HepG2 (cell line): ENCODE data around the gene PHF19. TPM values are rescaled to one million over a fixed set of nuclear protein-coding genes. Genes with fewer than 3 reads are reported as not detected.

Experiments
- ATAC-seq: fragments of 200-7000 bp; cut with Tn5 transposase; 3 replicates; pipeline ENCODE4 v1.9.1; 2020; ENCODE audit warnings: mild to moderate bottlenecking, moderate library complexity
- BruUV-seq: library from RNA; stranded (reverse); fragments of 400-500 nt; replicated peaks from 2 replicates; lab custom pipeline; 2021; lab: Mats Ljungman, UMichigan
- CTCF ChIA-PET: fragments of 300-600 bp; formaldehyde crosslinking; extraction: SDS; loops from one replicate; lab custom pipeline; 2021; ENCODE audit warnings: low total read pairs, inconsistent platforms, low intra/inter-chr PET ratio; lab: Yijun Ruan, JAX
- POLR2A ChIA-PET: fragments of 350-600 bp; sonication (Branson Sonifier 250); formaldehyde crosslinking; loops from one replicate; lab custom pipeline; 2020; ENCODE audit warnings: antibody characterized with exemption, inconsistent platforms; lab: Yijun Ruan, JAX
- DNase-seq: peaks from one replicate; pipeline ENCODE4 v3.0.0-alpha.2; 2015; ENCODE audit warnings: low spot score
- FAIRE-seq: peaks from 3 replicates; lab custom pipeline; 2011; peaks lifted over from hg19 to GRCh38; lab: Jason Lieb, UNC
- H2AFZ ChIP-seq: one replicate; pipeline ENCODE4 v1.6.1; 2011; ENCODE audit warnings: low read length, inconsistent platforms
- H3K27ac ChIP-seq: fragments of 300-600 bp; 3 replicates; pipeline ENCODE4 v1.8.0; 2011; ENCODE audit warnings: mixed run types, mild to moderate bottlenecking, mixed read lengths, low read length, inconsistent platforms; ENCODE audit not compliant: insufficient read depth; ENCODE audit errors: extremely low read length
- H3K27me3 ChIP-seq, 2 experiments: fragments of 200-600 bp in 1 of 2; 2 replicates in 1 of 2; 3 replicates in 1 of 2; pipeline versions ENCODE4 v1.6.0 to v1.8.0; 2011; ENCODE audit warnings: low read length in 2 of 2, mild to moderate bottlenecking in 2 of 2, moderate library complexity in 2 of 2, inconsistent platforms in 1 of 2; ENCODE audit not compliant: insufficient read depth in 2 of 2, control insufficient read depth in 1 of 2
- H3K36me3 ChIP-seq, 2 experiments: fragments of 200-600 bp in 1 of 2; replicated peaks in 1 of 2; 2 replicates in 1 of 2; 3 replicates in 1 of 2; pipeline versions ENCODE4 v1.5.1 to v1.8.0; 2011; ENCODE audit warnings: low read length in 2 of 2, inconsistent platforms in 1 of 2; ENCODE audit not compliant: insufficient read depth in 2 of 2, control insufficient read depth in 1 of 2
- H3K4me1 ChIP-seq: 2 replicates; pipeline ENCODE4 v1.5.1; 2012; ENCODE audit warnings: low read length, inconsistent platforms; ENCODE audit not compliant: insufficient read depth
- H3K4me2 ChIP-seq: 2 replicates; pipeline ENCODE4 v1.6.0; 2011; ENCODE audit warnings: low read depth, low read length, inconsistent platforms
- H3K4me3 ChIP-seq, 3 experiments: fragments of 200-600 bp in 1 of 3; sonication (generic), shearing (Covaris generic) in 1 of 3; replicated peaks in 1 of 3; 2 replicates each; pipeline ENCODE4 v1.5.1; 2011 to 2016; ENCODE audit warnings: low read length in 3 of 3, inconsistent platforms in 2 of 3, low read depth in 2 of 3, mild to moderate bottlenecking in 2 of 3, control low read depth in 1 of 3, mixed read lengths in 1 of 3; ENCODE audit not compliant: insufficient read depth in 1 of 3
- H3K79me2 ChIP-seq: one replicate; pipeline ENCODE4 v1.6.1; 2011; ENCODE audit warnings: low read length, inconsistent platforms; ENCODE audit not compliant: insufficient read depth
- H3K9ac ChIP-seq: 2 replicates; pipeline ENCODE4 v1.6.0; 2011; ENCODE audit warnings: mild to moderate bottlenecking, low read depth, low read length, inconsistent platforms; ENCODE audit not compliant: insufficient read depth
- H3K9me3 ChIP-seq: 2 replicates; pipeline ENCODE4 v1.5.1; 2012; ENCODE audit warnings: mild to moderate bottlenecking, low read length
- H4K20me1 ChIP-seq: 2 replicates; pipeline ENCODE4 v1.6.0; 2011; ENCODE audit warnings: inconsistent platforms, mild to moderate bottlenecking, low read length, moderate library complexity; ENCODE audit not compliant: insufficient read depth
- ETV6 ChIP-seq: sonication (generic); formaldehyde crosslinking; conservative IDR thresholded peaks from 2 replicates; pipeline ENCODE4 v1.4.0; 2020; ENCODE audit warnings: missing genetic modification reagents
- MAFF ChIP-seq: IDR thresholded peaks from 2 replicates; pipeline ENCODE4 v1.6.1; 2011; ENCODE audit warnings: low read depth, low read length, improper control_type of control experiment
- NFRKB ChIP-seq: fragments of 450-650 bp; IDR thresholded peaks from 2 replicates; pipeline ENCODE4 v1.6.1; 2017
- RXRA ChIP-seq: sonication (generic); formaldehyde crosslinking; IDR thresholded peaks from 2 replicates; pipeline ENCODE4 v1.5.1; 2020; ENCODE audit warnings: missing genetic modification reagents
- SIX4 ChIP-seq: sonication (generic); formaldehyde crosslinking; IDR thresholded peaks from 2 replicates; pipeline ENCODE4 v1.4.0; 2020; ENCODE audit warnings: missing genetic modification reagents
- ZBTB38 ChIP-seq: sonication (generic); formaldehyde crosslinking; IDR thresholded peaks from 2 replicates; pipeline ENCODE4 v1.5.1; 2020; ENCODE audit warnings: mild to moderate bottlenecking, missing genetic modification reagents
- ZBTB8A ChIP-seq: sonication (generic); formaldehyde crosslinking; IDR thresholded peaks from 2 replicates; pipeline ENCODE4 v1.4.0; 2020; ENCODE audit warnings: mild to moderate bottlenecking, low read depth, missing genetic modification reagents, borderline replicate concordance
- ZEB1 ChIP-seq: IDR thresholded peaks from 2 replicates; pipeline ENCODE4 v1.6.1; 2012; ENCODE audit warnings: mild to moderate bottlenecking, low read depth, inconsistent platforms; ENCODE audit not compliant: insufficient replicate concordance
- ZNF572 ChIP-seq: sonication (generic); formaldehyde crosslinking; IDR thresholded peaks from 2 replicates; pipeline ENCODE4 v1.5.1; 2020; ENCODE audit warnings: mild to moderate bottlenecking, missing genetic modification reagents
- WGBS: methylation state at CpG from one replicate; pipeline ENCODE4 v1.1.6; 2017; ENCODE audit warnings: low lambda C conversion rate; 5-methylcytosine and 5-hydroxymethylcytosine counted together
- in situ Hi-C: cut with HindIII; loops from 2 replicates; pipeline ENCODE4 v1.10.0; 2017; ENCODE audit warnings: low pct_unique_long_range_greater_than_20kb; ENCODE audit not compliant: extremely low pct_ligation_motif_present
- intact Hi-C: fragments of 100-400 bp; cut with micrococcal nuclease; formaldehyde crosslinking; loops from one replicate; pipeline ENCODE4 v1.10.0; 2022; ENCODE audit not compliant: unreplicated experiment
- polyA plus RNA-seq, 8 experiments: library from polyadenylated mRNA; depleted of rRNA in 3 of 8; stranded (reverse) in 7 of 8; unstranded in 1 of 8; fragments of >200 nt; fragmentation: Illumina TruSeq in 4 of 8; extraction: Trizol in 4 of 8; gene quantifications; 2 replicates each; pipeline versions ENCODE4 v1.2.1 to v1.2.3, GENCODE V29; 2011 to 2016; ENCODE audit warnings: low read depth in 4 of 8, missing spikeins in 1 of 8, mixed read lengths in 1 of 8; ENCODE audit not compliant: insufficient read depth in 1 of 8
- total RNA-seq, 5 experiments: library from RNA; depleted of rRNA; stranded (reverse); fragments of >200 nt; fragmentation: Illumina TruSeq; extraction: Trizol; gene quantifications; 2 replicates each; pipeline ENCODE4 v1.2.3, GENCODE V29; 2016; ENCODE audit warnings: low read depth in 1 of 5

PHF19 gene
- total and polyA plus RNA-seq, 2 of the 13 experiments (the other 11 are each of a cell fraction or from before 2014, with no cell fraction given): 29.7 to 41.3 TPM

DNA sequence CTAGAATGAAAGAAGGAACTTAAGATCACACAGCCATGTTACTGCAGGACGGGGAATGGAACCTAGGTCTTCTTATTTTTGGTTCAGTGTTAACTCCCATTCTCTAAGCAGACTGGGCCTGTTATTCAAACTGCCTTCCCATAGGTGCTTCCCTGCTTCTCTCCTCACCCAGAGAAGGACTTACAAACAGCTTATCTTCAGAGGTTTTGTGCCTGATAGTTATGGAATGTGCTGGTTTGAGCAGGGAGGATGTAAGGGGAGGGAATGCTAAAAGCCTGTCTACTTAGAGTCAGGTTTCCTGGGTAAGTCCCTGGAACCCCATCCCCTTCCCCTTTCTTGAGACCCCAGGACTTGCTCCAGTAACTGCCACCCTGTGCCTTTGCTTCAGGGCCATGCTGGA lies 30.1 kb downstream of the PHF19 start:
- H3K9me3 ChIP-seq: no peaks in the 10 kb centered on the region
- TF ChIP-seq MAFF: no peak
- no peak for TF ChIP-seq SIX4 (CRISPR knock-in tag)
- no peak for TF ChIP-seq ZNF572
- no peak for TF ChIP-seq ZBTB38 (CRISPR knock-in tag)
- no peak for TF ChIP-seq ZBTB8A (CRISPR knock-in tag)
- TF ChIP-seq NFRKB: no peak
- no peak for TF ChIP-seq ZEB1
- H3K27me3 ChIP-seq: peaks cover 0 to 3% of the 10 kb centered on the region in 2 experiments; a peak in 1 of 5 replicates
- H4K20me1 ChIP-seq: no peaks in the 10 kb centered on the region
- in situ Hi-C loops: no loop called here
- DNase-seq (no peak), FAIRE-seq (no peak), ATAC-seq (no peak)
- H2AFZ ChIP-seq: no peak overlapping the region
- ChIA-PET CTCF (no interaction called here), POLR2A (no interaction called here)
- no peak overlapping the region for H3K4me3 ChIP-seq
- no peak overlapping the region for H3K9ac ChIP-seq
- intact Hi-C loops: no loop called here
- peaks cover 14% of the 10 kb centered on the region for H3K79me2 ChIP-seq
- BruUV-seq: no TSS peak
- H3K4me2 ChIP-seq: no peak overlapping the region
- H3K27ac ChIP-seq: no peak overlapping the region
- H3K36me3 ChIP-seq: no peaks in the 10 kb centered on the region
- peaks cover 21% of the 10 kb centered on the region for H3K4me1 ChIP-seq
- 64% methylated on average over 1 of the region's 1 CpG for WGBS

- ChIA-PET CTCF (no interaction called here), POLR2A (no interaction called here)
- H3K4me3 ChIP-seq: no peak overlapping the region
- no peaks in the 10 kb centered on the region for H4K20me1 ChIP-seq
- no peaks in the 10 kb centered on the region for H3K9me3 ChIP-seq
- H3K4me2 ChIP-seq: no peak overlapping the region
- H3K27ac ChIP-seq: no peak overlapping the region
- no TSS peak for BruUV-seq
- ATAC-seq (no peak), DNase-seq (no peak), FAIRE-seq (no peak)
- intact Hi-C loops (no loop called here), in situ Hi-C loops (no loop called here)
- H3K9ac ChIP-seq: no peak overlapping the region
- H3K36me3 ChIP-seq: no peaks in the 10 kb centered on the region
- WGBS: 83% methylated on average over 3 of the region's 3 CpGs
- no peak overlapping the region for H2AFZ ChIP-seq
- peaks cover 19% of the 10 kb centered on the region for H3K79me2 ChIP-seq
- H3K4me1 ChIP-seq: peaks cover 21% of the 10 kb centered on the region
- peaks cover 0 to 3% of the 10 kb centered on the region in 2 experiments; a peak in 1 of 5 replicates for H3K27me3 ChIP-seq
- no peak for TF ChIP-seq ETV6
- TF ChIP-seq RXRA (CRISPR knock-in tag): no peak
Measured at GRCh38 chr9:120846251-120846889, 30.6 kb downstream of the PHF19 start.
